Activated CD4-positive, alpha-beta T cell treated with anti-CD3 and anti-CD28 coated beads, Interleukin-2, amount 50 U/mL, for 24 hours (primary cell): ENCODE results near the gene ALDH1A2.
"Not testable (repeated sequence)": the region's sequence is repeated elsewhere in the genome, so short reads cannot be mapped to it uniquely, and the experiment has no call there.

ENCODE experiments used
- DNase-seq, 2 donors: peaks; one replicate each; pipeline ENCODE4 v3.0.0-alpha.2; 2020; ENCODE audit warnings: low read depth in 1 of 2, low spot score in 1 of 2

The ALDH1A2 gene

DNA sequence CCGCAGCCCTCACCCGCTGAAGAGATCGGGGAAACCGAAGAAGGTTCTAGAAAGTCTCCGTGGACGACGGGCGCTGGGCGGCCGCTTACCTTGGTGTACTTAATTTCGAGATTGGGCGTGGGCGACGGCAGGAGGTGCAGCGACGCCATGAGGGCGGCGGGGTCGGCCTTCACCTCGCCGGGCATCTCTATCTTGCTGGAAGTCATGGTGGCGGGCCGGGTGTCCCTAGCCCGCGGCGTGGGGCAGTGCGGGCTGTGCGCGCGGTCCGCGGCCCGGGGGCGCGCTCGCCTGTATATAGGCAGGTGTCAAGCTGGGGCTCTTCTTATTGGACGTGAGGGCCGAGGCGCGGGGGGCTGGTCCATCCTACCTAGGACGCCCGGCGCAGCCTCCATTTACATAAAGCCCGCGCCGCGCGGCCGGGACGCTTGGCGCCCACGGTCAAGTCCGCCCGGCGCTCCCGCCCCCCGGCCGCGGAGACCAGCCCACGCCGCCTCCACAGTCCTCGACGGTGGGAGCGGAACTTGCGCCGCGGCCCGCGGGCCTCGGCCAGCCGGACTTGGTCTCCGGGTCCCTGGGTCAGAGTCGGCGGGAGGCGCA is at the start of gene ALDH1A2:
ALDH1A2 (minus strand) TSS at position 267 of the 597 bp plus-strand sequence; CDS start at position 206, 61 bp downstream.
- peak in 1 of 2 donors; percentile 2 for DNase-seq

DNA sequence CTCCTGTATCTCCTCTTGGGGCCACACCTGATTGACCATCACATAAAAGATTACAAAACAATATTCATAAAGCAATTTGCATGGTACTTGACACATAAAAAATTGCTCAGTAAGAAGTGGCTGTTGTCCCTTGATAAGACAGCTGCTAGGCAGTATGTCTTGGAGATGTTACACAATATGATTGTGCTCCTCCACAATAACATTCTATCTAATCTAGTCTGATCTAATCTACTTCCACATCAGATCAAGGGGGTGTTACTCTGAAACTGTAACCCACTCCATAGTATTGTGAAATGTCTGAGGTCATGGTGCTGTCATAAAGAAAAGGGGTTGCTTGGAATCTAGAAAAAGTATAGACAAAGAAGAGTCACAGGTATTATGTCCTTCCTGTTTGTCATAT is 49.3 kb upstream of the ALDH1A2 start:
- no peak for DNase-seq

DNA sequence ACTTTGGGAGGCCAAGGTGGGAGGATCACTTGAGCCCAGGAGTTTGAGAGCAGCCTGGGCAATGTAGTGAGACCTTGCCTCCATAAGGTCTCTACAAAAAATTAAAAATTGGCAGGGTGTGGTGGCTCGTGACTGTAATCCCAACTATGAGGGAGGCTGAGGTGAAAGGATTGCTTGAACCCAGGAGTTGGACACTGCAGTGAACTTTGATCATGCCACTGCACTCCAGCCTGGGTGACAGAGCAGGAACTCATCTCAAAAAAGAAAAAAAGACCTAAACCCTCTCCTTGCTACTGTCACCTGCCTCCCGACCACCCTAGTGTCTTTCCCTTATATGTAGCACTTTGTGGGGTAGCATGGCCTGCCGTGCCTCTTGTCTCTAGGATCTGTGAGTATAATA is 48.9 kb upstream of the ALDH1A2 start:
- no peak for DNase-seq

DNA sequence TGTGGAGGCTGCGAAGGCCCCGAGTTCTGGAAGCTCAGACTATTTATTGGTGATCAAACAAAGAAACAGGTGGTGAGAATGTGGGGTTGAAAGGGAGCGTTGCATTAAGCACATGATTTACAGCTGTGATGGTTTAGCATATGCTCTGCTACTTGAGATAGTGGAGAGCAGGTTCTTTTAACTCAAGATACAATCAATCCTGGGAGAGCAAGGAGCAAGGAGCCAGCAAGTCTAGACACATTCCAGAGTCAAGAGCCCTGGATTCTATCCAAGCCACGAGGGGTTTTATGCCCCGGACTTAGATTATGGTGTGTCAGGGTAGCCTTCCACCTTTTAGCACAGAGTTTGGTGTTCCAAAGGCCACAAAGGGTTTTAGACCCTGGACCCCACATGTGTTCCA is 47.8 kb upstream of the ALDH1A2 start:
- DNase-seq = not testable (repeated sequence)

DNA sequence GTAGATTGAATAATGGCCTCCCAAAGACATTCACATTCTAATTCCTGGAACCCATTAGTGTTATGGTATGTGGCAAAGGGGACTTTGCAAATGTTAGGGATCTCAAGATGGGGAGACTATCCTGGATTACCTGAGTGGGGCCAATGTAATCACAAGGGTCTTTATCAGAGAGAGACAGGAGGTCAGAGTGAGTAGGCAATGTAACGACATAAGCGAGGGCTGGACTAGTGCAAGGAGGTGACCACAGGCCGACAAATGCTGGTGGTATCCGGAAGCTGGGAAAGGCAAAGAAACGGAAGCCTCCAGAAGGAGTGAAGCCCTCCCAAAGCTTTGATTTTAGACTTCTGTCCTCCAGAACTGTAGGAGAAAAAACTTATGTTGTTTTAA is 46.2 kb upstream of the ALDH1A2 start:
- DNase-seq = no peak

DNA sequence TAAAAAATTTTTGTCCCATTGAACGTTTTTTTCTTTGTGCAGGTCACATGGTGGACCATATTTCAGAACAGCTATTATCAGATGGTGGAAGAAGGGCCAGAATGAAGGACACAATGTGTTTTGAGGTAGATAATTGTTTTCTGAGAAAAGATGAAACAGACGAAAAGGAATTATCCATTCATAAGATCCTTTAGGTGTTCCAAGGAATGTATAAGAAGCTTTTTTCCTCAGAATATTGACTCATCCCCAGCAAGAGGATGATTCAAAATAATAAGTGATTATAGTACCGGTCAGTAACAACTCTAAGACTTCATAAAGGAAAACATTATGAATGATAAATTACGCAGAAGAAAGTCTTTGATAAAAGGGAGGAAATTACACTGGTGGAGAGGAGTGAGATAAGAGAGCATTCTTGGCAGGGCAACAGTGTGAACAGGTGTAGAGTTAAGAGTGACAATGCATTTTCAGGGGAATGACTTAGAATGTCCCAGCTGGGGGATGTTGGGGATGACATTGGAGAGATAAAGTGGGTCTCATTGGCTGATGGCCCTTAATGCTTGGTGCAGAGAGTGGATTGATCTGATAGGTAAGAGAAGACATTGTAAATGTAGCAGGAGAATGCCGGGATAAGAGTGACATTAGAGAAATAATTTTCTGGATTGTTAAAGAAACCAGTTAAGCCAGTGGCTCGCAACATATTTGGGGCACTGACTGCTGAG is 45.6 kb upstream of the ALDH1A2 start:
- DNase-seq = no peak

DNA sequence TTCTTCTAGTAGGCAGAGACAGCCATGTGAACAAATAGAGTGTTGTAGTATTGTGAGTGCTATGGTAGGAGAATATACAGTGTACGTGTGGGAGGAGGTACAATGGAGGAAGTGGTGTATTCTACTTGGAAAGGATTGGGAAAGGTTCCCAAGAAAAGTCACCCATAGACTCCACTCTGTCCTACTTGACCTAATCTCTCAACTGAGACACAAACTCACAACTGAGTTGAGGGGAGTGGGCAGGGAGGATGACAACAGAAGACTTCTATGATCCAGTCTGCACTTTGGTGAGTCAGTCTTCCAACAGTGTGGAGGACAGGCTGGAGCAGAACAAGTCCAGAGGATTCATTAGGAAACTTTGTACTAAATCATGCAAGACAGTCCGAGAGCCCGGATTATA is 43.9 kb upstream of the ALDH1A2 start:
- DNase-seq = no peak

DNA sequence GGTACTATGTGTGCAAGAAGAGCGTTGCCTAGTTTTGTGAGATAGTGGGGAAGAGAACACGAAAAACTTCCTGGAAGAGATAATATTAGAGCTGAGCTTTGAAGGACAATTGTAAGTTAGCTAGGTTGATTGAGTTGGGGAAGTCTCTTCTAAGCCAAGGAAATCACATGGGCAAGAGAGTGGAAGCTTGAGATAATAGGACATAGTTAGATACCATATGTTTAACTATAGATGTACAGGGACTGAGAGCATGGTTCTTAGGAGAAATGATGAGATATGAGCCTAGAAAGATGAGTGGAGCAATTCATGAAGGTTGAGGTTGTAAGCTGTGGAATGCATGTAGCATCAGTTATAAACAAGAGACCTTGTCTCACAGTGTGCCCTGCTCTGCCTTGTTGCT is 42.6 kb upstream of the ALDH1A2 start:
- DNase-seq = no peak

DNA sequence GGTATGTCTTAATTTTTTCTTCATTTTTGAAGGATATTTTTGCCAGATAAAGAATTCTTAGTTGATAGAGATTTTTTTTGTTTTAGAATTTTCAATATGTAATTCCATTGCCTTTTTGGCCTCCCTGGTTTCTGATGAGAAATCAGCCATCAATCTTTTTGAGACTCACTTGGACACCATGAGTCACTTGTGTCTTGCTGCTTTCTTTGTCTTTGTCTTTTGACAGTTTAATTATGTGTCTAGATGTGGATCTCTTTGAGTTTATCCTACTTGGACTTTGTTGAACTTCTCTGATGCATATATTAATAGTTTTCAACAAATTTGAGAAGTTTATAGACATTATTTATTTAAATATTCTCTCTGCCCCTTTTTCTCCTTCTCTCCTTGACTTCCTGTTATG is 38.0 kb upstream of the ALDH1A2 start:
- no peak for DNase-seq

DNA sequence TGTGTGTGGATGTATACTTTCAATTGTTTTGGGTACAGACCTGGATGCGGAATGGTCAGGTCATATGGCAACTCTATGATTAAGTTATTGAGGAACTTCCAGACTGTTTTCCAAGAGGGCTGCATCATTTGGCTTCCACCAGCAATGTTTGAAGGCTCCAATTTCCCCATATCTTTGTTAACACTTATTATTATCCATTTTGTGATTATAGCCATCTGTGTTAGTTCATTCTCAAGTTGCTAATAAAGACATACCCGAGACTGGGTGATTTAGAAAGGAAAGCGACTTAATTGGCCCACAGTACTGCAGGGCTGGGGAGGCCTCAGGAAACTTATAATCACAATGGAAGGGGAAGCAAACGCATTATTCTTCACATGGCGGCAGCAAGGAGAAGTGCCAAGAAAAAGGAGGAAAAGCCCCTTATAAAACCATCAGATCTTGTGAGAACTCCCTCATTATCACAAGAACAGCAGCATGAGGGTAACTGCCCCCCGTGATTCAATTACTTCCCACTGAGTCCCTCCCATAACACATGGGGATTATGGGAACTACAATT is 31.1 kb upstream of the ALDH1A2 start:
- DNase-seq = no peak

DNA sequence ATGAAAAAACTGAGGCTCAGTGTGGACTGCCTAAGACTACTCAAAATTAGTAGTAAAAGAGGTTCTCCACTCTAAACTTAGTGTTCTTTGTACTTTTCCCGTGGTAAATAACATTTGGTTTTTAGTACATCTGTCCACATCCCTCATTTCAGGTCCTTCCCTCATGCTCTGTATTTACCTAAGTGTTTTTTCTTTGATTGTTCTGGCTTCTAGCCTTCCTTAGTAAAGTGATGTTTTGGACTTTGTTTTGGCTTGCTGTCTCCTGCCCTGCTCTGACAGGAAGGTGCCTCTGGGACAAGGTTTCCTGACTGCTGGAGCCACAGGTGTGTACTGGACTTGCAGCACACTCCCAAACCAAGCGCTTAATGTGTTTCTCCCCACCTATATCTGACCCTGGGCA is 29.9 kb upstream of the ALDH1A2 start:
- no peak for DNase-seq

DNA sequence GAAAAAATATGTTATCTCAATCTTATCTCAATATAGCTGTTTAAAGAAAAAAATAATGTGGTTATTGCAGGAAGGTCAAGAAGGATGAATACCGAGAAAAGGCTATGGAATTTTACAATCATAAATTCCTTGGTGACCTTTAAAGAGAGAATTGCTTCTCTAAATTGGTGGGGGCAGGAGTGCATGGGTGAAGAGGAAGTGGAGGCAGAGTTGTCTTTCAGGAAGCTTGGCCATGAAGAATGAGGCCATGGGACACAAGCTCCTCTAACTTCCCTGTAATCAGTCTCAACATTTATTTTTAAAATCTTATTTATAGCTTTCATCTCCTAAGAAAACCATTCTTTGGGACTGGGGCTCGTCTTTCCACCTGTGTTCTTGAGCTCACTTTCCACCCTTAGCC is 22.4 kb upstream of the ALDH1A2 start:
- no peak for DNase-seq

DNA sequence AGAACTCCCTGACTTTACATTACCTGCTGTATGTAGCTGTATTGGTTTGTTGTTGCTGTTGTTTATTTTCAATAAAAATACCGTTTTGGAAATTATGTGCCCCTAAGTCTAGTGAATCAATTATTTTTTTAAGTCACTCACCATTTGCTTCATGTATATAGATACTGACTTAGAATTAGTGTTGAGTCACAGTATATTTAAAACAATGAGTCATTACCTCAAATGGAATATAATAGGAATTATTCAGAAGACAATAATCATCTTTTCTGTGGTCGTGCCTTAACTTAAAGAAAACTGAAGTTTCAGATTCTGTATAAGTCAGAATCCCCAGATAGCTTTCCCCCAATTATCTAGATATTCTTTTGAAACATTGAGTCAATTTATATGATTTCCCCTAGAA is 21.0 kb upstream of the ALDH1A2 start:
- no peak for DNase-seq

DNA sequence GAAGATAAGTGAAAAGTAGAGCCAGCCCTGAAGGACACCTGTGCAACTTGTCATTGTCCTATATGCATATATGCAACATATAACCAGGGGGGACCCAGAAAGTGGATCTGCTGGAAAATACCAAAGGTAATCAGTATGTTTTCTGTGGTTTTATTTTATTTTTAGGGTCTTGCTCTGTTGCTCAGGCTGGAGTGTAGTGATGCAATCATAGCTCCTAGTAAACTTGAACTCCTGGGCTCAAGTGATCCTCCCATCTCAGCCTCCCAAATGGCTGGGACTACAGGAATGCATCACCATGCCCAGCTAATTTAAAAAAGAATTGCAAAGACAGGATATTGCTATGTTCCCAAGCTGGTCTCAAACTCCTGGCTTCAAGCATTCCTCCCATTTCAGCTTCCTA is 18.0 kb upstream of the ALDH1A2 start:
- no peak for DNase-seq

DNA sequence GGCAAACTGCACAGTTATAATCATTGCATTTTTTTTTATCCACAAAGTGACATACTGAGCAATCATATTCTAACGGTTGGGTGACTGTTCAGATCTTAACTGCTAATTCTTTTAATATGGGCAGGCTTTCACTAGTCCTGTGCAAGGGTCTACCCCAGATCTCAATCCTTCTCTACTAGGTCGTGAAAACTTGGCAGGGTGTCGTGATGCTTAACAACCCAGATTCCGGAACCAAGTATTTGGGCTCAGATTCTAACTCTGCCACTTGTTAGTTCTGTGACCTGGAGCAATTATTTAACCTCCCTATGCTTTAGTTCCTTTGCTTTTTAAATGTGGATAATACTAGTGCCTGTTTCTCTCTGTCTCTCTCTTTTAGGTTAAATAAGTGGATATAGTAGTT is 16.4 kb upstream of the ALDH1A2 start:
- no peak for DNase-seq

DNA sequence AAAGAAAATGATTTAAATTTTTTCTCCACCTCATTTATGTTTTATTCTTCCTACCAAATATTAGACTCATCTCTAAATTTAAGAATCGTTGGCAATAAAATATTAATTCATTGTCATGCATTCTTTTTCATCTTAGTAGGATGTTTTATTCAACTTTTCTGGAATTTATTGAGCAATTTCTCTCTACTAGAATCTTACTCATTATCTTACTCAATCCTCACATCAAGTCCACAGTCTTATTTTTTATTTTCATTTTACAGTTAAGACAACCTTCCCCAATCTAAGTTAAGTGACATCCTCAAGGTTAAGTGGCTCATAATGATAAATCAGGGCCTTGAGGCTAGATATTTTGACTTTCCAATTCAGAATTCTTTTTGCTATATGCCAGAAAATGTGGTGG is 15.9 kb upstream of the ALDH1A2 start:
- no peak for DNase-seq

DNA sequence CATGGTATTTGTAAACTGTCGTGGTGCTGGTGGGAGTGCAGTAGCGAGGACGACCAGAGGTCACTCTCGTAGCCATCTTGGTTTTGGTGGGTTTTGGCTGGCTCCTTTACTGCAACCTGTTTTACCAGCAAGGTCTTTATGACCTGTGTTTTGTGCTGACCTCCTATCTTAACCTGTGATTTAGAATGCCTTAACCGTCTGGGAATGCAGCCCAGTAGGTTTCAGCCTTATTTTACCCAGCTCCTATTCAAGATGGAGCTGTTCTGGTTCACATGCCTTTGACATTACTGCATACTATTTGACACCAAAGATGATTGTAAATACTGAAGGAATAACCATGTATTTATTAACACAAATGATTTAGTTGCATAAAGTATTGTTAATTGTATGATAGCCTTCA is 15.4 kb upstream of the ALDH1A2 start:
- not testable (repeated sequence) for DNase-seq

DNA sequence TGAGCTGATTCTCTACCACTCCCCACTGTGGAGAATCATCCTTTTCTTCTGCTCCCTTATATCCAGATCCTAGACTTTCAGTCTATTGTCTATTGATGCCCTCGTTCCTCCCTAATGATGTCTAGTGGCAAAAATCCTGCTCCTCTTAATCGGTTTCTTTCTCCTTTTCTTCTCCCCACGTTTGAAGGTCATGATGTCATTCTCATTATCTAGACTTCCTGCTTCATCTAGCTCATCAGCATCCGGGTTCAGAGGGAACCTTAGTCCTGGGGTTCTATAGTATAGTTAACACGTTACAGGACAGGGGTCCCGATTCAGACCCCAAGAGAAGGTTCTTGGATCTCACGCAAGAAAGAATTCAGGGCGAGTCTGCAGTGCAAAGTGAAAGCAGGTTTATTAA is 14.9 kb upstream of the ALDH1A2 start:
- DNase-seq = no peak

DNA sequence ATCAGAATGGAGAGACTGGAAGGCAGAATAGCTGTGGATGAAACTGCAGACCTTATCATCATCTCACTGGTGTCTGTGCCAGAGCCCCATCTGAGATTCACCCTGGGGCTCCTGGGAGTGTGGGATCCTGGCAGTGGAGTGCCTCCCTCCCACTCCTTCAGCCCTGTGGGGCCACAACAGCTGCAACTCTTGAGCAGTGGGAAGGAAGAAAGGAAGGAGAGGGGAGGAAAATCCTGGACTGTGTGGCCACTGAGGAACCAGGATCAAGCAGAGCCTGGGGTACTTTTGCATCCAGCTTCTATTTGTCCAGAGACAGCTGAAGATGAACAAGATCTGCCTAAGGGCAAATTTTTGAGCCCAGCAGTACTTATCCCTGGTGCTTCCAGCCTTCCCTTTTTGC is 13.1 kb upstream of the ALDH1A2 start:
- no peak for DNase-seq

DNA sequence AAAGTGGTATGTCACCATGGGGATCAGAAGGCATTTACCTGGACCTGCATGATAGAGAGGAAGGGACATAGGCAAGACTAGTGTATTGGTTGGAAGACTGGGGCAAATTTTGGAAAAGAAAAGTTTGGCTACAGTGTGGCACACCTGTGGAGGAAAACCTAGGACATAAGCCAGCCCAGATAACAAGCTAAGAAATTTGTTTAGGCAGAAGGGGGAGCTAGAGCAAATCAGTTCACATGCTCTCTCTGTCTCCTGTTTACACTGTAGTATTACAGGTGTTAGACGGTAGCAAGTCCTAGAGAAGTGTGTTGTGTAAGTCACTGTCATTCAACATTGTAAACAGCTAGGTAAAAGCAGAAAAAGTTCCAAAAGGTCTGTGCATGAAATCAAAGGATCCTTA is 11.9 kb upstream of the ALDH1A2 start:
- DNase-seq = no peak

DNA sequence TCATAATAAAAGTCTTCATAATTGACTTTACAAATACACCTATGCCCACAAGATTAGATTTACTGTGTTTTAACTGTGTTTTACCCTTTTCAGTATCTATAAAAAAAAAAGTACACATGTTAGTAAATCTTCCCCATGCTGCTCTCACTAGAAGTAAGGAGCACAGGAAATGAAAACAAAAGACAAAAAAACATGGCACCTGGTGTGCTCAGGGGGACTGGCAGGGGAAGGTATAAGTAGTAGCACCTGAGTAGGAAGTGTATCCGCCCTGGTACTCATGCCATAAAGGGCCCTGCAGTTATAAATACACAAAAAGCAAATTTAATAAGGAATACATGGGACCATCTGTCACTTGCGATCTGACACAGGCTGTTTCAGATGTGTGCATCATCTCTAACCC is 8.9 kb upstream of the ALDH1A2 start:
- DNase-seq = no peak

DNA sequence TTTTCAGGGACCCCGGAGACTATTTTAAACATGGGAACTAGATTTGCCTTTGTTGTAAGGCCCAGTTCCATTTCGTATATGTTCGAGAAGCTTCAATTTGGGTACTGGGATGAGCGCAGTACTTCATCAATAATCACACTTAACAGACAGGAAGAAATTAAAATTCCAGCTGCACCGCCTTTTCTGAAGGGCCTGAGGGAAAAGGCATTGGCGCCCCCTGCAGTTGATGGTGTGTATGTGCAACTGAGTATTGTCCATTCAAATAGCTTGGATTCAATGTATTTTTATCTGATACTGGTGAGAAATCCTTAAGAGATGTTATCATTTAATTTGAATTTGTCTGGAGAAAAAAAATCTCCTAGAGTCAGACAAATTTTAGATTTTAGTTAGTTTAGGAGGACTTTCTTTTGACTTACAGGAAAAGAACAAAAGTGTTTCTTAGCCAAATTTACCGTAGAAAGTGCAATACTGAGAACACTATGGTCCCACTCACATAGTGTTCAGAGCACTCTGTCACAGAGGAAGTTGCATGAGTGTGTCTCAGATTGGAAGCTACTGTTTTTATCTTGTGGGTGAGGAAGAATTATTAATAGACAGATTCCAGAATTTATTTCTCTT is 5.4 kb upstream of the ALDH1A2 start:
- peak in 1 of 2 donors; percentile 24 for DNase-seq
